Hematopoietic multipotent progenitor cell treated with erythropoietin and hydrocortisone succinate and interleukin-3 and kit ligand, for 15 days (in vitro differentiated cells): ENCODE data around the gene MYO15B.
"Not testable (repeated sequence)": the region's sequence is repeated elsewhere in the genome, so short reads cannot be mapped to it uniquely, and the experiment has no call there.

Experiments used
- DNase-seq: peaks from one replicate; pipeline ENCODE4 v3.0.0-alpha.2; 2015; ENCODE audit warnings: low spot score

The MYO15B gene

GRCh38 chr17:75625813-75626486 lies 38.4 kb downstream of the MYO15B start:
- DNase-seq: no peak

- no peak for DNase-seq
Observed at GRCh38 chr17:75626496-75627038, 39.0 kb downstream of the MYO15B start.

- no peak for DNase-seq
Observed at GRCh38 chr17:75627094-75627493, 39.5 kb downstream of the MYO15B start.

- no peak for DNase-seq
Observed at GRCh38 chr17:75628425-75628824, 40.8 kb downstream of the MYO15B start.

- no peak for DNase-seq
Observed at GRCh38 chr17:75629157-75629556, 41.6 kb downstream of the MYO15B start.

- DNase-seq: no peak
Observed at GRCh38 chr17:75630071-75630917, 42.7 kb downstream of the MYO15B start.

- no peak for DNase-seq
Observed at GRCh38 chr17:75631353-75631752, 43.8 kb downstream of the MYO15B start.

GRCh38 chr17:75632428-75632827 lies 44.8 kb downstream of the MYO15B start:
- DNase-seq: no peak

- peak; percentile 88 for DNase-seq
Observed at GRCh38 chr17:75632863-75633485, 45.4 kb downstream of the MYO15B start, which contains the start of gene SMIM5. SMIM5 (plus strand) TSS chr17:75633434; CDS start chr17:75640202, 6,768 bp downstream.

GRCh38 chr17:75633486-75634375 lies 46.1 kb downstream of the MYO15B start:
- DNase-seq: peak; percentile 93

GRCh38 chr17:75634376-75634740 lies 46.8 kb downstream of the MYO15B start:
- no peak for DNase-seq

GRCh38 chr17:75634754-75635609 lies 47.4 kb downstream of the MYO15B start:
- DNase-seq: peak; percentile 72

GRCh38 chr17:75635610-75636202 lies 48.1 kb downstream of the MYO15B start:
- DNase-seq: peak; percentile 97

GRCh38 chr17:75636381-75637142 lies 49.0 kb downstream of the MYO15B start:
- no peak for DNase-seq

- peak; percentile 87 for DNase-seq
Observed at GRCh38 chr17:75637143-75637538, 49.5 kb downstream of the MYO15B start.

GRCh38 chr17:75637551-75637950 lies 50.0 kb downstream of the MYO15B start:
- peak; percentile 56 for DNase-seq

- DNase-seq: not testable (repeated sequence)
Observed at GRCh38 chr17:75638039-75638438, 50.4 kb downstream of the MYO15B start.

GRCh38 chr17:75638893-75639292 lies 51.3 kb downstream of the MYO15B start:
- DNase-seq: no peak

GRCh38 chr17:75639327-75639726 lies 51.7 kb downstream of the MYO15B start:
- DNase-seq: peak; percentile 13
